UCSD-AML1 (cell line): ENCODE measurements around the gene SULT1C2.
"Not testable (repeated sequence)": the region's sequence is repeated elsewhere in the genome, so short reads cannot be mapped to it uniquely, and the experiment has no call there.

Experiments
- DNase-seq: peaks from one replicate; lab custom pipeline; 2025; ENCODE audit not compliant: unreplicated experiment; lab: John Stamatoyannopoulos, UW

SULT1C2 gene

DNA sequence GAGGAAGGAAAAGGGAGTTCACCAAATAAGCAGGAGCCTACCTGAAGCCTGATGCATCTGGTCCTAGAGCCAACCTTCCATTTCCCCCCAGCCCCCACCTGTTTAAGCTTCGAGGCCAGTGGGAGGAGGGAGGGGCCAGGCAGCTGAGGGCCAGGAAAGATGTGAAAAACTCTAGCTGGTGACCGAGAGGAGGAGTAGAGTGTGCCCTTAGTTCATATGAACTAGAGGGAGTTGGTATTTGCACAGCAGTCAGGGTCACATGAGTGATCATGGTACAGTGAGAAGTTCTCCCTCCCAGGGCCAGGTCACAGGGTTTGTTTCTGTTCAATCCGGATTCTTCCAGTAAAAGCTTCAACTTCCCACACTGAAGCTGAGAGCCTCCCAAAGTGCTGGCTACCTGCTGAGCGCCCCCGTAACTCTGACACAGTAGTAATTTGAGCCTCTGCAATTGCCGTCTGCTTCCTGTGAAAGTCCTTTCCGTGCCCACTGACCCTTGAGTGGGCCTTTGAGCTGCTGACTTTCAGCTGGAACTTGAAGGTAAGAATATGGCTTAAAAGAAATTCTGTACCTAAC lies at the start of gene SULT1C2:
SULT1C2 (plus strand) TSS at position 362 of the 573 bp plus-strand sequence. CDS start 4,773 bp downstream, outside the sequence.
- DNase-seq, result no peak

DNA sequence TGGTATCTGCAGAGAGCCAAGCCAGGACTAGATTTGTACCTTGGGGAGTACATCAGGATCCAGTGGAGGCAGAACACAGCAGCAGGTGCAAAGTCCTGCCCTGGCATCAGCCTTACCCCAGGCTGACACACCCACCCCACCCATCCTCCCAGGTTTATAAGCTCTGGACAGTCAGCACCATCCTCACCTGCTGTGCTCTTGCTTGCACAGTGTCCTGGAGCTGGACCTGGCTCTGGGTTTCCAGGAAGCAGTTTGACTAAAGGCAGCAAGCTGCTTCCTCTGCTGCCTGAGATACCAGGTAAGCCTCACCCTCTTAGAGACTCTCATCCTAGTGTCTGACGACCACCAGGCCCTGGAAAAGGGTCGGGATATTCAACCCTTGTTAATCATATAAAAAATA lies 48.9 kb upstream of the SULT1C2 start, which contains the start of gene SULT1C3:
SULT1C3 (plus strand) TSS at position 183 of the 400 bp plus-strand sequence. CDS start 7,227 bp downstream, outside the sequence.
- DNase-seq, result no peak

DNA sequence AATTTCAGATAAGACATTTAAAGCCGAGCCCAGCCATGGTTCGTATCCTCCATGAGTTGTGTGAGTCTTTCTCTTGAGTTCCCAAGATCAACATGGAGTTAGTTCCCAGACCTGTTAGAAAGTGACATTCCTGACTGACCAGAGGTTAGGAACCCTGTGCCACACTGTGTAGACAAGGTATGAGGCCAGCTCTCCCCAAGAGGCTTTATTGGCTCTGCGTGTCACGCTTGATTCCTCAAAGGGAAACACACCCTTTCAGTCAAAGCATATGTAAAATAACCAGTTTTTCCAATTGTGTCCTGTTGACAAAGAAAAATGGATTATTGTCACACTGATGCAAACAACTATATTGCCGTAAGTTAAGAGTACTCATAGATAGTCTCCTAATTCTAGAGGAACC lies 47.7 kb upstream of the SULT1C2 start:
- no peak for DNase-seq

DNA sequence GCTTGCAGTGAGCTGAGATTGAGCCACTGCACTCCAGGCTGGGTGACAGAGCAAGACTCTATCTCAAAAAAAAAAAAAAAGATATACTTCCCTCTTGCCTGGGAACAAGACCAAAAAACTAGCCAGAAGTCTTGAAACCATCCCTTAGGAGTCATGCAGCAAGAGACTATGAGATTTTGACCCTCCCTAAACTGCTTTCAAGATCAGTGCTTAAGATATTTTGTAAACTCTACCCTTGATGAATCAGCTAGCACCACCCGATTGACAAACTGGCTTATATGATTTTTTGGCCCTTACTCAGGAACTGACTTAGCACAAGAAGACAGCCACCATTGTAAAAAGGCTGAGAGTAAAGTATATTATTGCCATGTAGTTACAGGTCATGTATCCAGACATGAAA lies 45.1 kb upstream of the SULT1C2 start:
- DNase-seq, result no peak

DNA sequence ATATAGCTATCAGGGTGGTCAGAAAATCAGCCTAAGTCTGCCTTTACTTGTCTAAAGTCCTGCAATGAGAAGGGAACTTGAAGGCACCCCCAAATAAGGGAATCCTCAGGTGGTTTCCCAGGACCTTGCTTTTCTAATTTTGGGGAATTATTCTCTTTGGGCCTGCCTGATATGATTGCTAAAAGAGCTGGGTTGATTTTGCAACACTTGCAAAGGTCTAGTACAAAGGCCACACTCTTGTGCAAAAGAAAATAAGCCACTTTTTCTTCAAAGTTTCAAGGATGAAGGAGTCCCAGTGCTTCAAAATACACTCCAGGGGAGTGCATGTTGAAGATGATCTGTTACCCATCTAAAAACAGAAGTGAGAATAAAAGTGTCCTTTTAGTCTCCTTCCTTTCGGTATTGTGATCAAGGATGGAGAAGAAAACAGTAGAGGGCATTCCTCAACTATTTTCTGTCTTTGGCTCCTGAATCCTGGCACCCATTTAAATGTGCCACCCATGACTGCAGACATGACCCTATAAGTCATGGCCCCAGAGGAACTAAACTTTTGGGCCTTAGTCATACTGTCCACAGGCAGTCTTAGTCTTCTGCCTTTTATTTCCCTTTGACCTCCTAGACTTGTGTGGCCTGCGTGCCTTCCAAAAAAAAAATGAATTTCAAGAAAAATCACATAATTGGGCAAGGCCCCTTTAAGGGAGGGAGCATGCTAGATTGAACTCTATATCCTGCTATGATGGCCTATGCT lies 43.9 kb upstream of the SULT1C2 start:
- no peak for DNase-seq

DNA sequence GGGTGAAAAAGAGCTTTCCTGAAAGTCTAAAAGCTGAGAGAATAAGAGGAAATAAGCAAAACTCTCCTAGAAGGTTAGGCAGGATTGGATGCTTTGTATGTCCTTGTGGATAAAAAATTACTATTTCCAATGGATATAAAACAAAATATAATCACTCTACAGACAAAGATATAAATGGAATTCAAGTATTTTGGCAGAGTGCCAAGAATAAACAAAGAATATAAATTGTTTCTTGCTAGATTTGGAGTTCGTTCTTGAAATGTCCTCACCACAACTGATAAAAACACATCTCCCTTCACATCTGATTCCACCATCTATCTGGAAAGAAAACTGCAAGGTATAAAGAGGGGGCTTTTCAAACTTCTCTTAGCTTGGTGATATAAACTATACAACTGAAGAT lies 35.6 kb upstream of the SULT1C2 start:
- no peak for DNase-seq

DNA sequence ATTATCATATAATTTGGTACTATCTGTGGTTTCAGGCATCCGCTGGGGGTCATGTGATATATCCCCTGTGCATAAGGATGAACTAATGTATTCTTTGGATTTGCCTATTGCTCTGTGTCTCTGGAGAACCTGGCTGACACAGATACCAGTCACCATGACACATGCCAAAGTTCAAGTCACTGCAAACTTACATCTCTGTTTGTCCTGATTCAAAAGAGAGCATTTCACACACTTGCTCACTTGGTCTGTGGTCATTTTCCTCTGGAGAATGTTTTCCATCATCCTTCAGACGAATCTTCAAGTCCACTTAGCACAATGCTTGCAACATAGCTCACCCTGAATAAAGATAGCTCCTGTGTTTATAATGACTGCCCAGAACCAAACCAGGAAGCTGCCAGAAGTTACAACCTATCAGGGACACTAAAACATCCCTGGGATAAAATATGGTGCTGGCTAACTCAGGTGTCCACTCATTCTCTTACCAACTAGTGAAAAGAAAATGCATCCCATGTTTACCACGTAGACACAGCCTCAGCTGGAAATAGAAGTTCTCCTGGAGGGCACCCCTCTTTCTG lies 30.9 kb upstream of the SULT1C2 start:
- DNase-seq, result no peak

DNA sequence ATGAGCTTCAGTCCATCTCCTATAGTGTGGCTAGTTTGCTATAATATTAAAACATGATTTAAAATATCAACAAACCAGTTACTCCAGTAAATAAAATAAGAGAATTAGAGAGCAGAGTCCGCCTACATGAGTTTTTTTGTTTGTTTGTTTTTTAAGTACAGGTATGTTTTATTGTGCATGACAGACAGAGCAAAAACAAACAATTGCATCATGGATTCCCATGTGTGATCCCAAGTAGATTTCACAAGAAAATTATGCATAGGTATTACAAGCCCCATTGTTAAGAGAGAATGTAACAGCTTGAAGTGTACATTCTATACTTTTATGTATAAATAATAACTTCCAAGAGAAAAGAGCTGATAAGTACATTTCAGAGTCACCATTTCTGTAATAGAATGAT lies 27.9 kb upstream of the SULT1C2 start:
- DNase-seq, result no peak

DNA sequence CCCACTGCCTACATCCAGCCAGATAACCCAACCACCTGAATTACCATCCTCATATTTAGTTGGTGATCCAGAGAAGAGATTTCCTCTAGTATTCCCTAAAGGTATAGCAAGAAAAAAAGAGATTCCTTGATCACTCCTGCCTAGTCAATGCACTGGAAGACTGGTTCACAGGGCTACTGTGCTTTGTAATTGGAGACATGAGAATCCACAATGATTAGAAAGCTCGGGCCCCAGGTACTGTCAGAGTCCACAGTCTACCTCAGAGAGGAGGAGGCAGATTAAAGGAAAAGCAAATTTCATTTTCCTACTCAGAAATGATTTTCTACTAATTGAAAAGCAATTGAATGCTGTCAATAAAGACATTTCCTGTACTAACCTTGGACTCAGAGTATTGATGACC lies 26.7 kb upstream of the SULT1C2 start:
- no peak for DNase-seq

DNA sequence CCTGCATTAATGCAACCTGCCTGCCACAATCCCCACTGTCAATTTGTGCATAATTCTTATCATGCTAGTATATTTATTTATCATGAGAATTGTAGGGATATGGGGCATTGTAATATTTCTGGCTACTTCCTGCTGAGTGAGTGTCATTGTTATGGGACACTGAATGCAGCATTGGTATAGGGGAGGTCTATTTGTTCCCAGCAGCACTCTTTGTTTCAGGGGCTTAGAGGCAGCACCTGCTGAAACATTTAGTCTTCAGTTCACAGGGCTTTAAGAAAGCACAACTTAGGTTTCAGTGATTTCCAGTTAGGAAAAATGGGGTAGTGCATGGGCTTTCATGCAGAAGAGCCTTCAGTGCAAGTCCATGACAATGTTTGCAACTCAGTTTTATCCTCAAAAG lies 25.3 kb upstream of the SULT1C2 start:
- DNase-seq, result no peak

DNA sequence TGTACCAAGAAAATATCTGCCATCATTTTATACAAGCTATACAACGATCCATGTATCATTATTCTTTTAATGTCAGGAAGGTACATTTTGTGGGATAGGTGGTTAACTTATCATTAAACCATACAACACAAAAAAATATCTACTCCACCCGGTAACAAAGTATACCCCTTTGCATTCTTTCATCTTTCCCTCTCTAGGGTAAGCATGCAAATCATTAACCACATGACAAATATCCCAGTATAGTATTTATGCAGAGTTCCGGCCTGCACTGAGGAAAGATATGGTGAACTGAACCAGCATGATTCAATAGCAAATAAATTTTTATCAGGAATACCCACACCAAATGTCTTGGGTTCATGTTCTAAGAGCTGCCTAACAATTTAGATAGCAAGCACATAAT lies 22.5 kb upstream of the SULT1C2 start:
- no peak for DNase-seq

DNA sequence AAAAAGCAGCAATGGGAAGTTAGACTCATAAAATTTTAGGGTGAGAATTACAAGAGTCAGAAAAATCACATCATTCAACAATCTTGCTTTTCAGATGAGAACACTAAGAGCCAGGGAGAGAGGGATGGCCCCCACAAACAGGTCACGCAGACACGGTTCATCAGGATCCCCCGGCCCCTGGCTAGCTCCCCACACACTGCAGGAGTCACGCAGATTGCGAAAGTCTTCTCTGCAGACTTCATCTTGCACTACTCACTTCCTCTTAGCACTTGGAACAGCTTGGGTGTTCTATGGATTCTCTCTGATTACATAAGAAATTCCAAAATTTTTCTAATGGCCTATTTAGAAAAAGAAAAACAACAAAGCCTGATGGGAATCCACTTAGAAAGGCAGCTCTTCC lies 21.6 kb upstream of the SULT1C2 start:
- no peak for DNase-seq

DNA sequence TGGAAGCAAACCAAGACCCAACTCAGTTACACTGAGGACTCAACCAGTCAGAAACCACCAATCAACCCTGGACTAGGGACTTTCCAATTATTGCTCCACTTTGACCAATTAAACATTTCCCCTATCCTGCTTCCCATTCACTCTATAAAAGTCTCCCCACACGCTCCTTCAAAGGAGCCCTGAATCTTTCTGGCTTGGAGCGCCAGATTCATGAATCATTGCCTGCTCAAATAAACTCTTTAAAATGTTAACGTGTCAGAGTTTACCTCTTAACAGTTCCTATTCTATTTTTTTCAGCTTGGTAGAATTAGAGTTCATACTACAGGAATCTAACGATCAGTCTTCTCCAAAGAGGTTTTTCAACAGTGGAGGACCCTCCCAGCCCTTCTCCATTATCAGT lies 20.7 kb upstream of the SULT1C2 start:
- DNase-seq, result no peak

DNA sequence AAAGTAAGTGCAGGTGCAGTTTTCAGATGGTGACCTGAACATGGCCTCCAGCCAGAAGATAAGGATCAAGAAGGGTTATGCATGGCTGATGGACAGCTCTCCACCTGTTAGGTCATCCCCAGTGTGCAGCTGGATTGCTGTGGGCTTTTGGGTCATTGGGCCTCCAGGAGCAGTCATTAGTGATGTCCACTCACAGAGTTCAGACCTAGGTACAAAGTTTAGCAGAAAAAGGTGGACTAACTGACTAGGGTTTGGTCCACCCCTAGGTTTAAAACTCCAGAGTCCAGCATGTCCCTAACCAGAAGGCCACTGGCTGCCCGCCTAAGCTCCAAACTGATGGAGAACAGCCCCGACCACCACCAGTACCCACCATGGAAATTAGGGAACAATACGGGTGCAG lies 18.3 kb upstream of the SULT1C2 start:
- DNase-seq, result no peak

DNA sequence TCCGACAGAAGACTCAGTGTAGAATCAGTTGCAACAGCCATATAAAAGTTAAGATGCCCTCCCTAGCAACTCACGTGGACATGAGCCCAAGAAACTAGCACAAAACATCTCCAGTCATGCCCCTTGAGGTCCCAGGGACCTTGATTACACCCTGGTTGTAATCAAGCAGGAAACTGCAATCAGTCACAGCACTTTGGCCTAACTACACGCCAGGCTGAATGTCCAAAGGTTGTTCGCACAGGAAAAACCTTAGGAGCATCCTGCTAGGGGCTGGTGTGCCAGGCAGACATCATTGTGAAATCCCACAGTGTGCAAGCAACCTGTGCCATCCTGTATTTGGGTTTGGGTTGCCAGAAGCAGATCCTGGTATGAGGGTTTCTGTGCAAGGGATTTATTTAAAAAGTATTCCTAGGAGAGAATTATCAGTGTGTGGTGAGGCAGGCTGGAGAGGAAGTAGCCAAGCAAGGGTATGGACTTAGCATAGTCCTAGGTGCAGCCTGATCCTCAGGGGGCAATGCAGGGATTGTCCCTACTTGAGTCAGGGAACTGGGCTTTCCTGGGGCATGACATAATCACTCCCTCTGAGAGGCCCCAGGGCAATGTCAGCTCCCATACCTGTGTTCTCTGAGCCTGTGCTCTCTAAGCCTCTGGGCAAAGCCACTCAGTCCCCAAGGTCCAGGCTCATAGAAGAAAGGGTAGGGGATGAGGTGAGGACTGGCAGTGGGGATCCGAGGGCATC lies 17.8 kb upstream of the SULT1C2 start:
- DNase-seq, result no peak

DNA sequence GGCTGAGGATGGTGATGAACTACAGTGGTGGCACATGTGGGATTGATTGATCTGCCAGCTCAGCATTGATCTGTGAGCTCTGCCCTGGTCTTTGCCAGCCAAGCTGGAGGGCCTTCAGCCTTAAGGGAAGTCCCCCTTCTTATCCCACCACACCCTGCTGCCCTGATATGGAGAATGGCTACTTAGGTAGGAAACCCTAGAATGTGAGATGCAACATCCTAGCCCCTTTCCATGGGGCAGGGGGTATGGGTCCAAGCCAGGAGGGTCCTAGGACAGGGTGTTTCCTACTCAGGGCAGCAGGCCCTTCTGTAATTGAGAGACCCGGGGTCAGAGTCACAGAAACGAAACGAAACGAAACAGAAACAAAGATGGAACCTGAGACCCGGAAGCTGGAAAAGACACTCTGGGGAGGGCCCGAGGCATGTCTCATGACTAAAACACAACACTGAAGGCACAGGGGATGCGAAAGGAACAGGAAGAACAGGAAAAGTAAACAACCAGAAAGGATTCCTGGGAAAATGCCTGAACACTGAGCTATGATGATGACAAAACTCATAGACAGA lies 16.9 kb upstream of the SULT1C2 start:
- DNase-seq, result no peak

DNA sequence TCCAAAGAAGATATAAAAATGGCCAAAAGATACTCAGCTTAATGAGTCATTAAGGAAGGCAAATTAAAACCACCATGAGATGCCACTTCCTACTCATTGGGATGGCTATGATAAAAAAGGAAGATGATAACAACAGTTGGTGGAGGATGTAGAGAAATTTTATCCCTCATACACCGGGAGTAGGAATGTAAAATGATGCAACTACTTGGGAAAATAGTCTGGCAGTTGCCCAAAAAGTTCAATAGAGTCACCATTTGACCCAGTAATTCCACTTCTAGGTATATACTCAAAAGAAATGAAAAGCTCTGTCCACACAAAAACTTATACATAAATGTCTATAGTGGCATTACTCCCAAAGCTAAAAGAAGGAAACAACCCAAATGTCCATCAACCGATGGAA lies 10.1 kb upstream of the SULT1C2 start:
- no peak for DNase-seq

DNA sequence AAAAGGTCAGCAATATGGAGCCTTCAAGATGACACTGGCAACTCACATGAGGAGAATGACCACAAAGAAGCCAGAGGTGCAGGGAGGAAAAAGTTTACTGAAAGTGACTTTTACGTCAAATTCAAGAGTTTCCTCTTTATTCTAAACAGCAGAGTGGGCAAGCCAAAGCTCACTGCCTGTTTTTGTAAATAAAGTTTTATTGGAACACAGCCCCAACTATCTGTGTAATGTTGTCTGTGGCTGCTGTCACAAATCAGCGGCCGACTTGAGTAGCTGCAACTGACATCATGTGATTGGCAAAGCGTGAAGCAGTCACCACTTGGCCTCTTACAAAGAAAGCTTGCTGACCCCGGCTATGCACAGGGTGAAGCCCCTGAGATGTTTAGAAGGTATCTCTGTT lies 9.2 kb upstream of the SULT1C2 start:
- DNase-seq, result no peak

DNA sequence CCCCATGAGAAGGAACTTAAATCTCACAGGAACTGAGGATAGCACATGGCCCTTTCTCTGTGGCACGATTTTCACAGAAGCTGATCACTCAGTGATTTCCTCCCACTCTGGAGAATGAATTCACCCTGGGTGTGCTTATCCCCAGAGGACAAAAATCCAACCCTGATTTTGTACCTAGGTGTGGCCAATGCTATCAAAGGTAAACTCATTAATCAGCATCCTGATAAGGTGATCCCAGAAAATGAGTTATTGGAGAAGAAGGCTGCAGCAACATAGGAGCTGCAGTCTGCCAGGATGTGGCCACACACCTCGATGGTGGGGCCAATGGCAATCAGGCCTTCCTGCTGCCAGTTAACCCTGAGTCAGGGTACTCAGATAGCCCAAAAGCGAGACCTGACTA lies 8.2 kb upstream of the SULT1C2 start:
- DNase-seq, result no peak

DNA sequence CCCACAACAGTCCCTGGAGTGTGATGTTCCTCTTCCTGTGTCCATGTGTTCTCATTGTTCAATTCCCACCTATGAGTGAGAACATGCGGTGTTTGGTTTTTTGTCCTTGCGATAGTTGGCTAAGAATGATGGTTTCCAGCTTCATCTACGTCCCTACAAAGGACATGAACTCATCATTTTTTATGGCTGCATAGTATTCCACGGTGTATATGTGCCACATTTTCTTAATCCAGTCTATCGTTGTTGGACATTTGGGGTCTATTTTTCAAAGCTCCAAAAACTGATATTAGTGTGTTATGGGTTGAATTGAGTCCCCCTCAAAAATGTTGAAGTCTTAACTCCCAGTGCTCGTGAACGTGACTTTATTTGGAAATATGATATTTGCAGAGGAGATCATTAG lies 4.1 kb upstream of the SULT1C2 start:
- not testable (repeated sequence) for DNase-seq

DNA sequence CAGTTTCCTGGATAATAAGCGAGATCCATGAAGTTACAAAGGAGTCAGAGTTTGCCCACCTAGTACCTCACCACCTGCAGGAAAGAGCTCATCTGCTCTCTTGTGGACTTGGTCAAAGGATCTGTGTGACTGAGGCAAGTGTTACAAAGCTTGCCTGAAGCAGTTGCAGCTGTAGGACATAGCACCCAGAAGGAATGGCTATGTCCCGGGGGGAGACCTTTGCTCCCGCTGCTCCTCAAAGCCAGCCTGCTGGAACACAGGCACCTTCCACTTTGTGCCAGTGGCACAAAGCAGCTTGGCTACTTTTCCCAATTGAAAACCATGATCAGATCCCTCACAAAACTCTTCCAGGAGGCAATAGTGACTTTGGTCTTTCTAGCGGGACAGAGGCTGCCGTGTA lies 3.1 kb upstream of the SULT1C2 start:
- no peak for DNase-seq

DNA sequence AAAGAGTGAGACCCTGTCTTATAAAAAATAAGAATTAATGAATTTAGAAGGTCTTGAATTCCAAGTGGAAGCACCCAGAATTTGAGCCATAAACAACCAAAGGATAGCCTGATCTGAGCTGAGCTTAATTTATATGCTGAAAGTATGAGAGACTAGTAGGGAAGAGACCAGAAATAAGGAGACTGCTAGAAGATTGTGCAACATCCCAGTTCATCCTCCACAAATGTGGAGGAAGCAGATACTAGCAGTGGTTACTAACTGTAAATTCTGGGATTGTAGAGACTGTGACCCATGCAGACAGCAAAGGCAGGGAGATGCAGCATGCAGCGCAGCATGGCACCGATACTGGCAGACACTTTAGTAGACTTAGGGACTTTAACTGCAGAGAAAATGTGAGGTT lies 1.5 kb upstream of the SULT1C2 start:
- DNase-seq, result no peak
